Nephron (organoid): ENCODE results near the gene ZFP36L1.

ENCODE experiments used
- H3K27ac Mint-ChIP-seq, 3 experiments: 2 replicates each; pipeline ENCODE4 v1.8.0; 2020; ENCODE audit warnings: mixed read lengths in 3 of 3, mild to moderate bottlenecking in 2 of 3, moderate library complexity in 1 of 3
- H3K27me3 Mint-ChIP-seq: 2 replicates; pipeline ENCODE4 v1.8.0; 2021; ENCODE audit warnings: low read depth, mild to moderate bottlenecking, moderate library complexity, mixed read lengths
- H3K36me3 Mint-ChIP-seq: 2 replicates; pipeline ENCODE4 v1.8.0; 2020; ENCODE audit warnings: low read depth, mixed read lengths
- H3K4me1 Mint-ChIP-seq: 2 replicates; pipeline ENCODE4 v1.8.0; 2020; ENCODE audit warnings: mixed read lengths
- H3K4me3 Mint-ChIP-seq, 3 experiments: 2 replicates each; pipeline ENCODE4 v1.8.0; 2020; ENCODE audit warnings: mild to moderate bottlenecking in 3 of 3, mixed read lengths in 3 of 3, moderate library complexity in 2 of 3
- H3K9me3 Mint-ChIP-seq: 2 replicates; pipeline ENCODE4 v1.8.0; 2020; ENCODE audit warnings: mixed read lengths
- CTCF ChIP-seq, 3 experiments: fragments of 200-600 bp; sonication (generic); IDR thresholded peaks; one replicate each; pipeline ENCODE4 v1.5.0; 2021; ENCODE audit warnings: antibody characterized with exemption in 3 of 3; ENCODE audit not compliant: unreplicated experiment in 3 of 3

The ZFP36L1 gene

GRCh38 chr14:68786491-68787091 is 6.3 kb downstream of the ZFP36L1 start:
- Mint-ChIP-seq H3K27me3 (peaks cover 17% of the 10 kb centered on the region), H3K4me3 (peak overlapping the region; percentile 81 to 100 (median 99)), H3K4me1 (peaks cover 56% of the 10 kb centered on the region), H3K9me3 (no peaks in the 10 kb centered on the region), H3K27ac (peak overlapping the region; percentile 92 to 100 (median 97)), H3K36me3 (peaks cover 58% of the 10 kb centered on the region)
- TF ChIP-seq CTCF (IDR thresholded peaks at IDR 0.05; ENCODE audit: unreplicated experiment in 3 of 3), result no peak

- peak overlapping the region; percentile 92 to 100 (median 97) for H3K27ac Mint-ChIP-seq
- peaks cover 50% of the 10 kb centered on the region for H3K36me3 Mint-ChIP-seq
- peak overlapping the region; percentile 81 to 100 (median 99) for H3K4me3 Mint-ChIP-seq
- peaks cover 63% of the 10 kb centered on the region for H3K4me1 Mint-ChIP-seq
- peaks cover 13% of the 10 kb centered on the region for H3K27me3 Mint-ChIP-seq
- H3K9me3 Mint-ChIP-seq, result no peaks in the 10 kb centered on the region
- no peak for TF ChIP-seq CTCF (IDR thresholded peaks at IDR 0.05; ENCODE audit: unreplicated experiment in 3 of 3)
Measured at GRCh38 chr14:68785534-68786490, 7.1 kb downstream of the ZFP36L1 start.

- H3K9me3 Mint-ChIP-seq, result no peaks in the 10 kb centered on the region
- peak overlapping the region in 1 of 3 experiments; percentile 17 for H3K4me3 Mint-ChIP-seq
- H3K27ac Mint-ChIP-seq, result peak overlapping the region; percentile 92 to 100 (median 97)
- H3K36me3 Mint-ChIP-seq, result peaks cover 43% of the 10 kb centered on the region
- peaks cover 71% of the 10 kb centered on the region for H3K4me1 Mint-ChIP-seq
- peaks cover 13% of the 10 kb centered on the region for H3K27me3 Mint-ChIP-seq
- TF ChIP-seq CTCF (IDR thresholded peaks at IDR 0.05; ENCODE audit: unreplicated experiment in 3 of 3), result no peak
Measured at GRCh38 chr14:68784978-68785533, 7.8 kb downstream of the ZFP36L1 start.

- peak overlapping the region; percentile 92 to 100 (median 97) for H3K27ac Mint-ChIP-seq
- H3K36me3 Mint-ChIP-seq, result peaks cover 36% of the 10 kb centered on the region
- no peaks in the 10 kb centered on the region for H3K9me3 Mint-ChIP-seq
- no peak for TF ChIP-seq CTCF (IDR thresholded peaks at IDR 0.05; ENCODE audit: unreplicated experiment in 3 of 3)
- no peak overlapping the region for H3K4me3 Mint-ChIP-seq
- H3K4me1 Mint-ChIP-seq, result peaks cover 77% of the 10 kb centered on the region
- peaks cover 10% of the 10 kb centered on the region for H3K27me3 Mint-ChIP-seq
Measured at GRCh38 chr14:68784226-68784910, 8.5 kb downstream of the ZFP36L1 start.

GRCh38 chr14:68783408-68784225 is 9.2 kb downstream of the ZFP36L1 start:
- Mint-ChIP-seq H3K36me3 (peaks cover 28% of the 10 kb centered on the region), H3K27ac (peak overlapping the region; percentile 92 to 100 (median 97)), H3K4me1 (peaks cover 80% of the 10 kb centered on the region), H3K27me3 (peaks cover 6% of the 10 kb centered on the region), H3K9me3 (no peaks in the 10 kb centered on the region), H3K4me3 (no peak overlapping the region)
- no peak for TF ChIP-seq CTCF (IDR thresholded peaks at IDR 0.05; ENCODE audit: unreplicated experiment in 3 of 3)
